Mammary epithelial cell (primary cell): ENCODE measurements around the gene SCFD1.

Source experiments
- CTCF ChIP-seq, 2 donors: IDR thresholded peaks in 1 of 2; conservative IDR thresholded peaks in 1 of 2; 2 replicates each; pipeline ENCODE4 v1.5.1; 2011 to 2012; ENCODE audit warnings: inconsistent platforms in 2 of 2, low read length in 2 of 2, mild to moderate bottlenecking in 2 of 2, control low read depth in 1 of 2, low read depth in 1 of 2; ENCODE audit not compliant: insufficient read depth in 1 of 2; ENCODE audit errors: extremely low read depth in 1 of 2
- EZH2 ChIP-seq: IDR thresholded peaks from 2 replicates; pipeline ENCODE4 v1.6.1; 2012; ENCODE audit warnings: low read length, inconsistent platforms, borderline replicate concordance

- TF ChIP-seq CTCF (conservative IDR thresholded peaks at IDR 0.05 in 1 of 2, IDR thresholded peaks at IDR 0.05 in 1 of 2; ENCODE audit: extremely low read depth in 1 of 2, insufficient read depth in 1 of 2, low read depth in 1 of 2, low read length in 2 of 2) (no peak), EZH2 (no peak)
Observed at GRCh38 chr14:30621940-30622830, at the start of gene SCFD1.
